Urinary bladder (tissue), 4 donors: ENCODE data around the gene GLI2. TPM values are rescaled to one million over a fixed set of nuclear protein-coding genes. Genes with fewer than 3 reads are reported as not detected.
A peak's percentile ranks its signal among the peaks of the same experiment; 100 is the strongest.

Source experiments
- DNase-seq: peaks from one replicate; pipeline ENCODE4 v3.0.0-alpha.2; 2015; ENCODE audit errors: extremely low spot score
- H3K27ac ChIP-seq: one replicate; pipeline ENCODE4 v1.5.1; 2013; ENCODE audit warnings: low read depth, mild to moderate bottlenecking, moderate library complexity
- H3K36me3 ChIP-seq: one replicate; pipeline ENCODE4 v1.6.1; 2013; ENCODE audit warnings: mild to moderate bottlenecking, moderate library complexity; ENCODE audit not compliant: insufficient read depth
- H3K4me1 ChIP-seq: one replicate; pipeline ENCODE4 v1.6.1; 2013; ENCODE audit warnings: mild to moderate bottlenecking, moderate library complexity; ENCODE audit not compliant: insufficient read depth
- H3K4me3 ChIP-seq: one replicate; pipeline ENCODE4 v1.5.1; 2013; ENCODE audit warnings: low read depth, low read length
- WGBS: extraction: QIAGEN DNeasy Blood & Tissue Kit; methylation state at CpG from one replicate; pipeline ENCODE4 v1.1.7; 2013; 5-methylcytosine and 5-hydroxymethylcytosine counted together
- polyA plus RNA-seq: library from polyadenylated mRNA; stranded (reverse); fragments of 200-250 nt; gene quantifications from one replicate; pipeline ENCODE4 v1.2.3, GENCODE V29; 2013
- total RNA-seq: library from RNA; depleted of rRNA; stranded (reverse); fragments of >200 nt; gene quantifications from one replicate; pipeline ENCODE4 v1.2.3, GENCODE V29; 2014
- donor health status: healthy with polysubstance abuse.
- donor health status: healthy.

Gene GLI2
- total RNA-seq (11.3 TPM), polyA plus RNA-seq (5.9 TPM)

GRCh38 chr2:120735746-120736170 is at the start of gene GLI2:
GLI2 (plus strand) TSS chr2:120735868; CDS start chr2:120797321, 61,453 bp downstream.
- WGBS = under 1% methylated on average over 59 of the region's 59 CpGs
- H3K4me1 ChIP-seq = no peaks in the 10 kb centered on the region
- no peak for DNase-seq

GRCh38 chr2:120685974-120686297 is 49.7 kb upstream of the GLI2 start:
- Histone ChIP-seq H3K4me3 (no peak overlapping the region), H3K27ac (no peak overlapping the region), H3K4me1 (no peaks in the 10 kb centered on the region), H3K36me3 (no peaks in the 10 kb centered on the region)
- WGBS = 89% methylated on average over 12 of the region's 12 CpGs
- DNase-seq = no peak

More at GRCh38 chr2:120735746-120736170, at the start of gene GLI2:
- Histone ChIP-seq H3K27ac (peak within 1 kb of the TSS; percentile 14), H3K4me3 (peak within 1 kb of the TSS; percentile 61), H3K36me3 (no peaks in the 10 kb centered on the region)

- WGBS = 89% methylated on average over 16 of the region's 16 CpGs
- no peak overlapping the region for H3K4me3 ChIP-seq
- no peaks in the 10 kb centered on the region for H3K4me1 ChIP-seq
- H3K27ac ChIP-seq = no peak overlapping the region
- DNase-seq = no peak
- H3K36me3 ChIP-seq = no peaks in the 10 kb centered on the region
Measured at GRCh38 chr2:120686511-120687168, 49.0 kb upstream of the GLI2 start.

- DNase-seq = no peak
- H3K27ac ChIP-seq = no peak overlapping the region
- WGBS = 40% methylated on average over 2 of the region's 2 CpGs
- H3K36me3 ChIP-seq = no peaks in the 10 kb centered on the region
- H3K4me1 ChIP-seq = no peaks in the 10 kb centered on the region
- H3K4me3 ChIP-seq = no peak overlapping the region
Measured at GRCh38 chr2:120687210-120687609, 48.5 kb upstream of the GLI2 start.

GRCh38 chr2:120690521-120690920 is 45.1 kb upstream of the GLI2 start:
- 67% methylated on average over 11 of the region's 11 CpGs for WGBS
- DNase-seq = no peak
- H3K4me3 ChIP-seq = no peak overlapping the region
- no peaks in the 10 kb centered on the region for H3K4me1 ChIP-seq
- H3K36me3 ChIP-seq = no peaks in the 10 kb centered on the region
- H3K27ac ChIP-seq = no peak overlapping the region

GRCh38 chr2:120691410-120691809 is 44.3 kb upstream of the GLI2 start:
- WGBS = 92% methylated on average over 4 of the region's 4 CpGs
- Histone ChIP-seq H3K4me3 (no peak overlapping the region), H3K27ac (no peak overlapping the region), H3K36me3 (no peaks in the 10 kb centered on the region), H3K4me1 (no peaks in the 10 kb centered on the region)
- no peak for DNase-seq

GRCh38 chr2:120692691-120693090 is 43.0 kb upstream of the GLI2 start:
- no peaks in the 10 kb centered on the region for H3K4me1 ChIP-seq
- 93% methylated on average over 6 of the region's 6 CpGs for WGBS
- H3K36me3 ChIP-seq = no peaks in the 10 kb centered on the region
- no peak overlapping the region for H3K4me3 ChIP-seq
- H3K27ac ChIP-seq = no peak overlapping the region
- no peak for DNase-seq

- H3K27ac ChIP-seq = no peak overlapping the region
- H3K4me1 ChIP-seq = no peaks in the 10 kb centered on the region
- H3K4me3 ChIP-seq = no peak overlapping the region
- no peaks in the 10 kb centered on the region for H3K36me3 ChIP-seq
- 91% methylated on average over 2 of the region's 2 CpGs for WGBS
- no peak for DNase-seq
Measured at GRCh38 chr2:120693121-120693520, 42.5 kb upstream of the GLI2 start.

GRCh38 chr2:120694034-120694433 is 41.6 kb upstream of the GLI2 start:
- Histone ChIP-seq H3K36me3 (no peaks in the 10 kb centered on the region), H3K4me3 (no peak overlapping the region)
- WGBS = 90% methylated on average over 4 of the region's 4 CpGs

GRCh38 chr2:120697471-120697870 is 38.2 kb upstream of the GLI2 start:
- Histone ChIP-seq H3K36me3 (no peaks in the 10 kb centered on the region), H3K4me3 (no peak overlapping the region), H3K4me1 (no peaks in the 10 kb centered on the region), H3K27ac (no peak overlapping the region)
- WGBS = 95% methylated on average over 2 of the region's 2 CpGs
- DNase-seq = no peak

More at GRCh38 chr2:120694034-120694433, 41.6 kb upstream of the GLI2 start:
- H3K4me1 ChIP-seq = no peaks in the 10 kb centered on the region
- no peak overlapping the region for H3K27ac ChIP-seq
- no peak for DNase-seq

GRCh38 chr2:120699292-120699691 is 36.4 kb upstream of the GLI2 start:
- no peak overlapping the region for H3K27ac ChIP-seq
- no peak for DNase-seq
- no peaks in the 10 kb centered on the region for H3K4me1 ChIP-seq
- H3K4me3 ChIP-seq = no peak overlapping the region
- H3K36me3 ChIP-seq = no peaks in the 10 kb centered on the region
- WGBS = 83% methylated on average over 3 of the region's 3 CpGs

- no peak for DNase-seq
- Histone ChIP-seq H3K27ac (no peak overlapping the region), H3K4me3 (no peak overlapping the region), H3K36me3 (no peaks in the 10 kb centered on the region), H3K4me1 (no peaks in the 10 kb centered on the region)
- 85% methylated on average over 4 of the region's 4 CpGs for WGBS
Measured at GRCh38 chr2:120700659-120701058, 35.0 kb upstream of the GLI2 start.

- Histone ChIP-seq H3K4me1 (no peaks in the 10 kb centered on the region), H3K27ac (no peak overlapping the region), H3K36me3 (no peaks in the 10 kb centered on the region), H3K4me3 (no peak overlapping the region)
- no peak for DNase-seq
- 79% methylated on average over 7 of the region's 7 CpGs for WGBS
Measured at GRCh38 chr2:120701096-120701495, 34.6 kb upstream of the GLI2 start.

- no peaks in the 10 kb centered on the region for H3K36me3 ChIP-seq
- H3K4me1 ChIP-seq = no peaks in the 10 kb centered on the region
- 77% methylated on average over 3 of the region's 3 CpGs for WGBS
- no peak overlapping the region for H3K27ac ChIP-seq
- H3K4me3 ChIP-seq = no peak overlapping the region
- no peak for DNase-seq
Measured at GRCh38 chr2:120701499-120701898, 34.2 kb upstream of the GLI2 start.

GRCh38 chr2:120702061-120702460 is 33.6 kb upstream of the GLI2 start:
- H3K4me1 ChIP-seq = no peaks in the 10 kb centered on the region
- no peak overlapping the region for H3K4me3 ChIP-seq
- H3K27ac ChIP-seq = no peak overlapping the region
- no peak for DNase-seq
- no peaks in the 10 kb centered on the region for H3K36me3 ChIP-seq
- WGBS = 63% methylated on average over 7 of the region's 7 CpGs
